ENCODE results near the gene PRDM16.

DNA sequence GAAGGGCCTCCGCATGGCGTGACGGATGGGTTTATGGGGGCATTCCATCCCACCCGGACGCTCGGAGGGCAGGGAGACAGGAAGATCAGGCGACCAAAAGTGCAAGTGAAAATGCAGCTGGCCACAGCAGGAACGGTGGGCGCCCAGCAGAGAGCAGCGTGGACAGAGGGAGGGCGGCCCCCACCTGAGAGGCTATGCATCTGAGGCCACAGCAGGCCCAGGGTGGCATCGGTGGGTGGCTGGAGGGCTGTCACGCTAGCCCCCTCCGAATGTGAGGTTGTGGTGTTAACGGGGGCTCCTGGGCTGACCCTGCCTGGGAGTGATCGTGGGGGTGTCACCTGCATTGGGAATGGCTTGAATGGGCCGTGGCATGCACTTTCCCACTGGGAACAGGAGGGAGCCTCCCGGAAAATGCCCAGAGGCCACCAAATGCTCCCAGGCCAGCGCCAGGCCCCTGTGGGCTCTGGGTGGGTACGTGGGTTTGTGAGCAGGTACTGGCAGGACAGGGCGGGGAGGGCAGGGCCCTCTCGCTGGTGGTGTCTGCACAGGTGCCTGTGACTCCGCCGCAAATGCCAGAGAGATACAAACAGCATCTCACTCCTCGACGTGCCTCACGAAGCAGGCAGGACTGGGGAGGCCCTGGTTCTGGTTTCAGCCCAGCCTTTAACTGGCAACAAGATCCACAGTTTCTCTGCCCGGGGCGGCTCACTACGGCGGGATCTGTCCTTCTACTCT lies 172.8 kb downstream of the PRDM16 start:
- TF ChIP-seq ARNTL (CRISPR knock-in tag; IDR thresholded peaks at IDR 0.05; ENCODE audit: borderline replicate concordance, low read depth) (no peak), ZNF8 (CRISPR knock-in tag; IDR thresholded peaks at IDR 0.05) (no peak), ZFP3 (CRISPR knock-in tag; IDR thresholded peaks at IDR 0.05) (no peak), ZC3H10 (CRISPR knock-in tag; IDR thresholded peaks at IDR 0.05) (no peak), RARB (CRISPR knock-in tag; IDR thresholded peaks at IDR 0.05) (no peak), CSDC2 (CRISPR knock-in tag; IDR thresholded peaks at IDR 0.05) (no peak)
- TF ChIP-seq, protein P1, sequence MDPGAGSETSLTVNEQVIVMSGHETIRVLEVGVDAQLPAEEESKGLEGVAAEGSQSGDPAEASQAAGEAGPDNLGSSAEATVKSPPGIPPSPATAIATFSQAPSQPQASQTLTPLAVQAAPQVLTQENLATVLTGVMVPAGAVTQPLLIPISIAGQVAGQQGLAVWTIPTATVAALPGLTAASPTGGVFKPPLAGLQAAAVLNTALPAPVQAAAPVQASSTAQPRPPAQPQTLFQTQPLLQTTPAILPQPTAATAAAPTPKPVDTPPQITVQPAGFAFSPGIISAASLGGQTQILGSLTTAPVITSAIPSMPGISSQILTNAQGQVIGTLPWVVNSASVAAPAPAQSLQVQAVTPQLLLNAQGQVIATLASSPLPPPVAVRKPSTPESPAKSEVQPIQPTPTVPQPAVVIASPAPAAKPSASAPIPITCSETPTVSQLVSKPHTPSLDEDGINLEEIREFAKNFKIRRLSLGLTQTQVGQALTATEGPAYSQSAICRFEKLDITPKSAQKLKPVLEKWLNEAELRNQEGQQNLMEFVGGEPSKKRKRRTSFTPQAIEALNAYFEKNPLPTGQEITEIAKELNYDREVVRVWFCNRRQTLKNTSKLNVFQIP (CRISPR knock-in tag; IDR thresholded peaks at IDR 0.05; ENCODE audit: borderline replicate concordance, low read depth), result no peak
- TF ChIP-seq, protein P2, sequence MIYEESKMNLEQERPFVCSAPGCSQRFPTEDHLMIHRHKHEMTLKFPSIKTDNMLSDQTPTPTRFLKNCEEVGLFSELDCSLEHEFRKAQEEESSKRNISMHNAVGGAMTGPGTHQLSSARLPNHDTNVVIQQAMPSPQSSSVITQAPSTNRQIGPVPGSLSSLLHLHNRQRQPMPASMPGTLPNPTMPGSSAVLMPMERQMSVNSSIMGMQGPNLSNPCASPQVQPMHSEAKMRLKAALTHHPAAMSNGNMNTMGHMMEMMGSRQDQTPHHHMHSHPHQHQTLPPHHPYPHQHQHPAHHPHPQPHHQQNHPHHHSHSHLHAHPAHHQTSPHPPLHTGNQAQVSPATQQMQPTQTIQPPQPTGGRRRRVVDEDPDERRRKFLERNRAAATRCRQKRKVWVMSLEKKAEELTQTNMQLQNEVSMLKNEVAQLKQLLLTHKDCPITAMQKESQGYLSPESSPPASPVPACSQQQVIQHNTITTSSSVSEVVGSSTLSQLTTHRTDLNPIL (CRISPR knock-in tag; IDR thresholded peaks at IDR 0.05; ENCODE audit: low read depth), result no peak
- TF ChIP-seq, protein P3, sequence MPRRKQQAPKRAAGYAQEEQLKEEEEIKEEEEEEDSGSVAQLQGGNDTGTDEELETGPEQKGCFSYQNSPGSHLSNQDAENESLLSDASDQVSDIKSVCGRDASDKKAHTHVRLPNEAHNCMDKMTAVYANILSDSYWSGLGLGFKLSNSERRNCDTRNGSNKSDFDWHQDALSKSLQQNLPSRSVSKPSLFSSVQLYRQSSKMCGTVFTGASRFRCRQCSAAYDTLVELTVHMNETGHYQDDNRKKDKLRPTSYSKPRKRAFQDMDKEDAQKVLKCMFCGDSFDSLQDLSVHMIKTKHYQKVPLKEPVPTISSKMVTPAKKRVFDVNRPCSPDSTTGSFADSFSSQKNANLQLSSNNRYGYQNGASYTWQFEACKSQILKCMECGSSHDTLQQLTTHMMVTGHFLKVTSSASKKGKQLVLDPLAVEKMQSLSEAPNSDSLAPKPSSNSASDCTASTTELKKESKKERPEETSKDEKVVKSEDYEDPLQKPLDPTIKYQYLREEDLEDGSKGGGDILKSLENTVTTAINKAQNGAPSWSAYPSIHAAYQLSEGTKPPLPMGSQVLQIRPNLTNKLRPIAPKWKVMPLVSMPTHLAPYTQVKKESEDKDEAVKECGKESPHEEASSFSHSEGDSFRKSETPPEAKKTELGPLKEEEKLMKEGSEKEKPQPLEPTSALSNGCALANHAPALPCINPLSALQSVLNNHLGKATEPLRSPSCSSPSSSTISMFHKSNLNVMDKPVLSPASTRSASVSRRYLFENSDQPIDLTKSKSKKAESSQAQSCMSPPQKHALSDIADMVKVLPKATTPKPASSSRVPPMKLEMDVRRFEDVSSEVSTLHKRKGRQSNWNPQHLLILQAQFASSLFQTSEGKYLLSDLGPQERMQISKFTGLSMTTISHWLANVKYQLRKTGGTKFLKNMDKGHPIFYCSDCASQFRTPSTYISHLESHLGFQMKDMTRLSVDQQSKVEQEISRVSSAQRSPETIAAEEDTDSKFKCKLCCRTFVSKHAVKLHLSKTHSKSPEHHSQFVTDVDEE (CRISPR knock-in tag; IDR thresholded peaks at IDR 0.05), result no peak
- TF ChIP-seq, protein P4, sequence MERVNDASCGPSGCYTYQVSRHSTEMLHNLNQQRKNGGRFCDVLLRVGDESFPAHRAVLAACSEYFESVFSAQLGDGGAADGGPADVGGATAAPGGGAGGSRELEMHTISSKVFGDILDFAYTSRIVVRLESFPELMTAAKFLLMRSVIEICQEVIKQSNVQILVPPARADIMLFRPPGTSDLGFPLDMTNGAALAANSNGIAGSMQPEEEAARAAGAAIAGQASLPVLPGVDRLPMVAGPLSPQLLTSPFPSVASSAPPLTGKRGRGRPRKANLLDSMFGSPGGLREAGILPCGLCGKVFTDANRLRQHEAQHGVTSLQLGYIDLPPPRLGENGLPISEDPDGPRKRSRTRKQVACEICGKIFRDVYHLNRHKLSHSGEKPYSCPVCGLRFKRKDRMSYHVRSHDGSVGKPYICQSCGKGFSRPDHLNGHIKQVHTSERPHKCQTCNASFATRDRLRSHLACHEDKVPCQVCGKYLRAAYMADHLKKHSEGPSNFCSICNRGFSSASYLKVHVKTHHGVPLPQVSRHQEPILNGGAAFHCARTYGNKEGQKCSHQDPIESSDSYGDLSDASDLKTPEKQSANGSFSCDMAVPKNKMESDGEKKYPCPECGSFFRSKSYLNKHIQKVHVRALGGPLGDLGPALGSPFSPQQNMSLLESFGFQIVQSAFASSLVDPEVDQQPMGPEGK (CRISPR knock-in tag; IDR thresholded peaks at IDR 0.05; ENCODE audit: borderline replicate concordance), result no peak
